DND-41 (cell line): ENCODE results near the gene FAM120AOS.

Experiments
- EZH2 ChIP-seq: IDR thresholded peaks from 3 replicates; pipeline ENCODE4 v1.6.1; 2012; ENCODE audit warnings: borderline replicate concordance, low read depth, mild to moderate bottlenecking, moderate library complexity, low read length, inconsistent platforms; ENCODE audit not compliant: severe bottlenecking
- TF ChIP-seq, protein P1 (sequence below): IDR thresholded peaks from 2 replicates; pipeline ENCODE4 v1.5.1; 2012; ENCODE audit warnings: borderline replicate concordance, low read length, moderate library complexity, mild to moderate bottlenecking; ENCODE audit not compliant: poor library complexity, severe bottlenecking; ENCODE audit errors: extremely low read depth

GRCh38 chr9:93501406-93501805 is 48.0 kb upstream of the FAM120AOS start:
- no peak for TF ChIP-seq EZH2
- TF ChIP-seq, protein P1, sequence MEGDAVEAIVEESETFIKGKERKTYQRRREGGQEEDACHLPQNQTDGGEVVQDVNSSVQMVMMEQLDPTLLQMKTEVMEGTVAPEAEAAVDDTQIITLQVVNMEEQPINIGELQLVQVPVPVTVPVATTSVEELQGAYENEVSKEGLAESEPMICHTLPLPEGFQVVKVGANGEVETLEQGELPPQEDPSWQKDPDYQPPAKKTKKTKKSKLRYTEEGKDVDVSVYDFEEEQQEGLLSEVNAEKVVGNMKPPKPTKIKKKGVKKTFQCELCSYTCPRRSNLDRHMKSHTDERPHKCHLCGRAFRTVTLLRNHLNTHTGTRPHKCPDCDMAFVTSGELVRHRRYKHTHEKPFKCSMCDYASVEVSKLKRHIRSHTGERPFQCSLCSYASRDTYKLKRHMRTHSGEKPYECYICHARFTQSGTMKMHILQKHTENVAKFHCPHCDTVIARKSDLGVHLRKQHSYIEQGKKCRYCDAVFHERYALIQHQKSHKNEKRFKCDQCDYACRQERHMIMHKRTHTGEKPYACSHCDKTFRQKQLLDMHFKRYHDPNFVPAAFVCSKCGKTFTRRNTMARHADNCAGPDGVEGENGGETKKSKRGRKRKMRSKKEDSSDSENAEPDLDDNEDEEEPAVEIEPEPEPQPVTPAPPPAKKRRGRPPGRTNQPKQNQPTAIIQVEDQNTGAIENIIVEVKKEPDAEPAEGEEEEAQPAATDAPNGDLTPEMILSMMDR = no peak
